HG02870 (cell line): ENCODE measurements around the gene NFX1.
"Not testable (repeated sequence)": the region's sequence is repeated elsewhere in the genome, so short reads cannot be mapped to it uniquely, and the experiment has no call there.

ENCODE experiments used
- ATAC-seq: cut with Tn5 transposase; IDR thresholded peaks from one replicate; pipeline ENCODE4 v1.9.1; 2021; ENCODE audit warnings: mild to moderate bottlenecking, moderate library complexity; ENCODE audit not compliant: unreplicated experiment

Gene NFX1

GRCh38 chr9:33385979-33386640 lies 95.8 kb downstream of the NFX1 start:
- not testable (repeated sequence) for ATAC-seq

GRCh38 chr9:33386641-33386996 lies 96.3 kb downstream of the NFX1 start:
- not testable (repeated sequence) for ATAC-seq

GRCh38 chr9:33386998-33387397 lies 96.7 kb downstream of the NFX1 start:
- not testable (repeated sequence) for ATAC-seq

- ATAC-seq = no peak
Observed at GRCh38 chr9:33388110-33388994, 98.0 kb downstream of the NFX1 start.

GRCh38 chr9:33391111-33391771 lies 100.9 kb downstream of the NFX1 start:
- ATAC-seq = not testable (repeated sequence)

GRCh38 chr9:33392591-33393021 lies 102.3 kb downstream of the NFX1 start:
- ATAC-seq = not testable (repeated sequence)

- no peak for ATAC-seq
Observed at GRCh38 chr9:33393581-33393980, 103.3 kb downstream of the NFX1 start.

GRCh38 chr9:33393986-33394385 lies 103.7 kb downstream of the NFX1 start:
- not testable (repeated sequence) for ATAC-seq

GRCh38 chr9:33395159-33395879 lies 105.0 kb downstream of the NFX1 start:
- not testable (repeated sequence) for ATAC-seq

GRCh38 chr9:33397801-33398200 lies 107.5 kb downstream of the NFX1 start:
- not testable (repeated sequence) for ATAC-seq

GRCh38 chr9:33399047-33399446 lies 108.7 kb downstream of the NFX1 start:
- not testable (repeated sequence) for ATAC-seq

- not testable (repeated sequence) for ATAC-seq
Observed at GRCh38 chr9:33401809-33402208, 111.5 kb downstream of the NFX1 start.

- not testable (repeated sequence) for ATAC-seq
Observed at GRCh38 chr9:33402371-33402770, 112.1 kb downstream of the NFX1 start, which contains the start of gene AQP7. Gene AQP7, minus strand, starts transcription at chr9:33402568. Its CDS starts 1,306 bp downstream, at chr9:33401262.

- no peak for ATAC-seq
Observed at GRCh38 chr9:33403941-33404787, 113.8 kb downstream of the NFX1 start.

GRCh38 chr9:33404788-33405362 lies 114.6 kb downstream of the NFX1 start:
- no peak for ATAC-seq

GRCh38 chr9:33407061-33407460 lies 116.7 kb downstream of the NFX1 start:
- ATAC-seq = no peak

- no peak for ATAC-seq
Observed at GRCh38 chr9:33408087-33408486, 117.8 kb downstream of the NFX1 start.

- ATAC-seq = no peak
Observed at GRCh38 chr9:33414268-33414667, 124.0 kb downstream of the NFX1 start.

- ATAC-seq = no peak
Observed at GRCh38 chr9:33414889-33415500, 124.7 kb downstream of the NFX1 start.
